IMR-90 (cell line): ENCODE data around the gene RTL1. TPM values are rescaled to one million over a fixed set of nuclear protein-coding genes. Genes with fewer than 3 reads are reported as not detected.

Source experiments
- ATAC-seq: fragments of 200-7000 bp; cut with Tn5 transposase; 2 replicates; pipeline ENCODE4 v1.9.1; 2020; ENCODE audit warnings: low read depth, mild to moderate bottlenecking, moderate library complexity
- BruUV-seq: library from RNA; stranded (reverse); fragments of 400-500 nt; replicated peaks from 2 replicates; lab custom pipeline; 2021; lab: Mats Ljungman, UMichigan
- CTCF ChIA-PET: fragments of 300-600 bp; formaldehyde crosslinking; extraction: SDS; loops from one replicate; lab custom pipeline; 2021; ENCODE audit warnings: antibody characterized with exemption; lab: Yijun Ruan, JAX
- POLR2A ChIA-PET: fragments of 300-600 bp; sonication (Branson Sonifier 250); formaldehyde crosslinking; loops from one replicate; lab custom pipeline; 2022; ENCODE audit warnings: antibody characterized with exemption; ENCODE audit not compliant: unreplicated experiment; lab: Charles Lee
- DNase-seq: peaks from one replicate; pipeline ENCODE4 v3.0.0; 2013
- H2AFZ ChIP-seq: replicated peaks from 2 replicates; pipeline ENCODE3; 2013; ENCODE audit warnings: low read length, mild to moderate bottlenecking; ENCODE audit not compliant: poor library complexity
- H2AK5ac ChIP-seq: 2 replicates; pipeline ENCODE4 v1.6.1; 2013; ENCODE audit warnings: low read depth, low read length, inconsistent platforms
- H2AK9ac ChIP-seq: replicated peaks from 2 replicates; pipeline ENCODE3; 2013; ENCODE audit warnings: mild to moderate bottlenecking, low read depth, low read length, moderate library complexity; ENCODE audit not compliant: poor library complexity
- H2BK120ac ChIP-seq: 2 replicates; pipeline ENCODE4 v1.6.1; 2013; ENCODE audit warnings: low read depth, low read length, inconsistent platforms
- H2BK15ac ChIP-seq: 3 replicates; pipeline ENCODE4 v1.6.1; 2013; ENCODE audit warnings: low read depth, low read length, inconsistent platforms
- H2BK20ac ChIP-seq: 2 replicates; pipeline ENCODE4 v1.6.1; 2013; ENCODE audit warnings: low read depth, mild to moderate bottlenecking, inconsistent platforms, low read length, moderate library complexity
- H2BK5ac ChIP-seq: 2 replicates; pipeline ENCODE4 v1.6.1; 2013; ENCODE audit warnings: mild to moderate bottlenecking, low read depth, low read length, inconsistent platforms; ENCODE audit not compliant: poor library complexity, severe bottlenecking
- H3K14ac ChIP-seq: replicated peaks from 2 replicates; pipeline ENCODE4 v1.6.1; 2013; ENCODE audit warnings: low read depth, low read length, inconsistent platforms
- H3K18ac ChIP-seq: 2 replicates; pipeline ENCODE4 v1.6.1; 2013; ENCODE audit warnings: low read depth, low read length, control low read depth
- H3K23ac ChIP-seq: 2 replicates; pipeline ENCODE4 v1.6.1; 2013; ENCODE audit warnings: low read depth, low read length, inconsistent platforms
- H3K27ac ChIP-seq: 2 replicates; pipeline ENCODE4 v1.5.1; 2013; ENCODE audit warnings: mild to moderate bottlenecking, control low read depth, low read length; ENCODE audit not compliant: insufficient read depth
- H3K27me3 ChIP-seq: 2 replicates; pipeline ENCODE4 v1.6.1; 2013; ENCODE audit warnings: low read length; ENCODE audit not compliant: control insufficient read depth, insufficient read depth
- H3K36me3 ChIP-seq: 2 replicates; pipeline ENCODE4 v1.6.1; 2013; ENCODE audit warnings: low read length, mixed read lengths; ENCODE audit not compliant: control insufficient read depth, insufficient read depth
- H3K4ac ChIP-seq: 2 replicates; pipeline ENCODE4 v1.6.1; 2013; ENCODE audit warnings: low read depth, low read length, inconsistent platforms
- H3K4me1 ChIP-seq: 2 replicates; pipeline ENCODE4 v1.6.1; 2013; ENCODE audit warnings: low read length, mixed read lengths; ENCODE audit not compliant: control insufficient read depth, insufficient read depth
- H3K4me2 ChIP-seq: 2 replicates; pipeline ENCODE4 v1.6.1; 2013; ENCODE audit warnings: low read depth, mild to moderate bottlenecking, control low read depth, low read length, moderate library complexity
- H3K4me3 ChIP-seq: 2 replicates; pipeline ENCODE4 v1.5.1; 2013; ENCODE audit warnings: low read depth, mild to moderate bottlenecking, control low read depth, low read length, moderate library complexity; ENCODE audit not compliant: insufficient read depth
- H3K56ac ChIP-seq: 2 replicates; pipeline ENCODE4 v1.6.1; 2013; ENCODE audit warnings: low read length, inconsistent platforms; ENCODE audit not compliant: insufficient read depth; ENCODE audit errors: extremely low read depth
- H3K79me1 ChIP-seq, 2 experiments: 2 replicates each; pipeline ENCODE4 v1.6.1; 2013; ENCODE audit warnings: low read length in 2 of 2, inconsistent platforms in 1 of 2, low read depth in 1 of 2
- H3K9ac ChIP-seq: 2 replicates; pipeline ENCODE4 v1.6.1; 2013; ENCODE audit warnings: low read depth, low read length, control low read depth
- H3K9me1 ChIP-seq: 2 replicates; pipeline ENCODE4 v1.6.1; 2013; ENCODE audit warnings: low read length, inconsistent platforms; ENCODE audit not compliant: insufficient read depth
- H3K9me3 ChIP-seq: 2 replicates; pipeline ENCODE4 v1.6.1; 2013; ENCODE audit warnings: low read length; ENCODE audit not compliant: control insufficient read depth, insufficient read depth
- H4K20me1 ChIP-seq: 2 replicates; pipeline ENCODE4 v1.6.1; 2013; ENCODE audit warnings: low read length, inconsistent platforms; ENCODE audit not compliant: insufficient read depth
- H4K5ac ChIP-seq: 2 replicates; pipeline ENCODE4 v1.6.1; 2013; ENCODE audit warnings: mild to moderate bottlenecking, low read depth, low read length, control low read depth
- H4K8ac ChIP-seq, 2 experiments: 2 replicates each; pipeline ENCODE4 v1.6.1; 2013; ENCODE audit warnings: low read depth in 2 of 2, low read length in 2 of 2, control low read depth in 1 of 2, inconsistent platforms in 1 of 2
- H4K91ac ChIP-seq: 2 replicates; pipeline ENCODE4 v1.6.1; 2013; ENCODE audit warnings: low read depth, low read length, inconsistent platforms; ENCODE audit not compliant: insufficient read depth
- BHLHE40 ChIP-seq: fragments of 150-350 bp; IDR thresholded peaks from 2 replicates; pipeline ENCODE4 v1.6.1; 2016; ENCODE audit warnings: mild to moderate bottlenecking, low read depth, low read length
- CEBPB ChIP-seq: IDR thresholded peaks from 2 replicates; pipeline ENCODE4 v1.6.1; 2012; ENCODE audit warnings: low read depth, low read length, improper control_type of control experiment
- CHD1 ChIP-seq: IDR thresholded peaks from 2 replicates; pipeline ENCODE4 v1.6.1; 2012; ENCODE audit warnings: low read depth, low read length, improper control_type of control experiment
- ELK1 ChIP-seq: fragments of 150-350 bp; IDR thresholded peaks from 2 replicates; pipeline ENCODE4 v1.6.1; 2016; ENCODE audit warnings: low read depth, mild to moderate bottlenecking, low read length, moderate library complexity, borderline replicate concordance
- FOS ChIP-seq: fragments of 150-350 bp; IDR thresholded peaks from 2 replicates; pipeline ENCODE4 v1.6.1; 2016; ENCODE audit warnings: low read depth, low read length
- MAFK ChIP-seq: IDR thresholded peaks from 2 replicates; pipeline ENCODE4 v1.6.1; 2012; ENCODE audit warnings: low read depth, low read length, improper control_type of control experiment
- MAZ ChIP-seq: IDR thresholded peaks from 2 replicates; pipeline ENCODE4 v1.6.1; 2012; ENCODE audit warnings: low read depth, mild to moderate bottlenecking, low read length, improper control_type of control experiment, moderate library complexity, borderline replicate concordance
- MXI1 ChIP-seq: IDR thresholded peaks from 2 replicates; pipeline ENCODE4 v1.6.1; 2012; ENCODE audit warnings: low read depth, mild to moderate bottlenecking, low read length, moderate library complexity, borderline replicate concordance
- NFE2L2 ChIP-seq: fragments of 150-350 bp; IDR thresholded peaks from 2 replicates; pipeline ENCODE4 v1.6.1; 2016; ENCODE audit warnings: low read depth, mild to moderate bottlenecking, low read length
- POLR2A ChIP-seq: IDR thresholded peaks from 2 replicates; pipeline ENCODE4 v1.6.1; 2012; ENCODE audit warnings: mild to moderate bottlenecking, low read depth, low read length
- RAD21 ChIP-seq: IDR thresholded peaks from 2 replicates; pipeline ENCODE4 v1.6.1; 2012; ENCODE audit warnings: low read length, improper control_type of control experiment
- RCOR1 ChIP-seq: IDR thresholded peaks from 2 replicates; pipeline ENCODE4 v1.6.1; 2012; ENCODE audit warnings: mild to moderate bottlenecking, low read length, improper control_type of control experiment; ENCODE audit not compliant: insufficient replicate concordance
- RFX5 ChIP-seq: IDR thresholded peaks from 2 replicates; pipeline ENCODE4 v1.8.0; 2012; ENCODE audit warnings: low read depth, mild to moderate bottlenecking, low read length, moderate library complexity
- SMC3 ChIP-seq: fragments of 150-350 bp; IDR thresholded peaks from 2 replicates; pipeline ENCODE4 v1.6.1; 2016; ENCODE audit warnings: low read depth, mild to moderate bottlenecking, antibody characterized with exemption, low read length, moderate library complexity
- USF2 ChIP-seq: fragments of 150-350 bp; IDR thresholded peaks from 2 replicates; pipeline ENCODE4 v1.6.1; 2017; ENCODE audit warnings: mild to moderate bottlenecking, antibody characterized with exemption, low read length, low read depth
- WGBS, 2 experiments: methylation state at CpG; one replicate each; pipeline versions ENCODE4 v1.1.5 to v1.1.7; 2013; ENCODE audit warnings: missing lambda C conversion rate in 2 of 2; ENCODE audit not compliant: insufficient read length in 1 of 2; ENCODE audit errors: extremely low coverage in 2 of 2; 5-methylcytosine and 5-hydroxymethylcytosine counted together
- dilution Hi-C: fragments of 300-500 bp; cut with HindIII; formaldehyde crosslinking; loops from one replicate; pipeline ENCODE4 v1.14.3; 2018; ENCODE audit warnings: low sequenced_read_pairs; ENCODE audit not compliant: unreplicated experiment
- in situ Hi-C: fragments of 300-500 bp; cut with MboI; formaldehyde crosslinking; loops from 3 replicates; pipeline ENCODE4 v1.14.3; 2019; ENCODE audit warnings: low sequenced_read_pairs, inconsistent platforms, mixed read lengths
- intact Hi-C: fragments of 100-400 bp; cut with micrococcal nuclease; formaldehyde crosslinking; loops from 2 replicates; pipeline ENCODE4 v1.10.0; 2022
- polyA plus RNA-seq, 3 experiments: library from polyadenylated mRNA; depleted of rRNA; stranded (reverse); fragments of >200 nt; gene quantifications; 2 replicates each; pipeline ENCODE4 v1.2.3, GENCODE V29; 2012; ENCODE audit warnings: low replicate concordance in 1 of 3
- total RNA-seq: library from RNA; depleted of rRNA; stranded (reverse); fragments of >200 nt; gene quantifications from 2 replicates; pipeline ENCODE4 v1.2.3, GENCODE V29; 2012

Gene RTL1
- total and polyA plus RNA-seq, 2 of the 4 experiments (the other 2 are of a cell fraction) = not detected

GRCh38 chr14:100899884-100900771 lies 3.4 kb downstream of the RTL1 start:
- Histone ChIP-seq H3K56ac (no peak overlapping the region), H3K4me3 (no peak overlapping the region), H3K14ac (no peak overlapping the region), H2BK15ac (no peak overlapping the region), H2BK20ac (no peak overlapping the region), H3K36me3 (peaks cover 57% of the 10 kb centered on the region), H4K20me1 (peaks cover 36% of the 10 kb centered on the region), H3K23ac (no peak overlapping the region), H3K4me2 (no peak overlapping the region), H3K4me1 (no peaks in the 10 kb centered on the region; the same call in 1 of the 2 replicates), H2BK120ac (no peak overlapping the region), H2AK5ac (no peak overlapping the region), H3K4ac (no peak overlapping the region), H4K8ac (no peak overlapping the region), H3K9me3 (no peaks in the 10 kb centered on the region), H3K9me1 (no peaks in the 10 kb centered on the region), H2AFZ (no peak overlapping the region), H3K27me3 (peaks cover 14% of the 10 kb centered on the region; the same call in 1 of the 2 replicates), H3K9ac (no peak overlapping the region), H4K91ac (no peak overlapping the region), H4K5ac (no peak overlapping the region), H3K79me1 (peaks cover 0 to 21% of the 10 kb centered on the region in 2 experiments; a peak in 2 of 4 replicates), H3K18ac (no peak overlapping the region), H3K27ac (no peak overlapping the region), H2BK5ac (no peak overlapping the region), H2AK9ac (peak overlapping the region; percentile 47)
- ATAC-seq (no peak), DNase-seq (no peak)
- CTCF ChIA-PET = interaction anchor here (1.2 kb wide), 1 partner anchor 515 kb away, joined by 3 read pairs; no protein-coding TSS in a partner anchor
- in situ Hi-C loops = no loop called here
- WGBS, 2 experiments = 20% methylated on average over 4 of the region's 19 CpGs; no CpG with 5 or more reads in 1 of the 2 experiments
- no TSS peak for BruUV-seq
- intact Hi-C loops = loop anchor here (2.0 to 5.0 kb wide), 2 partner anchors 191 to 513 kb away; no protein-coding TSS in a partner anchor
- POLR2A ChIA-PET = no interaction called here
- dilution Hi-C loops = no loop called here
- TF ChIP-seq POLR2A (no peak), SMC3 (no peak), BHLHE40 (no peak), RFX5 (no peak), MAZ (no peak), ELK1 (no peak), MAFK (no peak), CHD1 (no peak), FOS (no peak), MXI1 (no peak), USF2 (no peak), RCOR1 (no peak), RAD21 (no peak), NFE2L2 (no peak), CEBPB (no peak)
